HG02571 (cell line): ENCODE results near the gene GRHL3.

Experiments
- ATAC-seq: cut with Tn5 transposase; IDR thresholded peaks from one replicate; pipeline ENCODE4 v1.9.1; 2021; ENCODE audit warnings: mild to moderate bottlenecking, moderate library complexity; ENCODE audit not compliant: unreplicated experiment

Gene GRHL3

DNA sequence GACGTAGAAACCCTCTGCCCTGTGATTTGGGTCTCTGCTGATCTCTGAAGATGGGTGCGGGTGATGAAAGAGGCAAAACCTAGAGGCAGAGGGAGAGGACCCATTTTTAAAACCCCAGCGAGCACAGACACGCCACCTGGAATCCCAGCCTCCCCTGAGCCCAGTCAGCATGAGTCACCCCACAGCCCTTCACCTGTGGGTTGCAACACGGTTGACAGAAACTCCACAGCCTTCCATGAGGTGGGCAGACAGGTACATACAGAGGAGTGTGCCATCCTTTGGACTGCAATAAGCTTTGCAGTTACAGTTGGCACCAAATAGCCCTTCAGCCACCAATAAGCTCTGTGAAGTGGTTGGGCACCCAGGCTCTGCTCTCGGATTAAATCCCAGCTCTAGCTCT, 2.1 kb upstream of the GRHL3 start:
- ATAC-seq, result no peak

- ATAC-seq, result no peak
These were observed 1.1 kb upstream of the GRHL3 start for GRCh38 chr1:24317956-24318614.

GRCh38 chr1:24318615-24319311, 394 bp upstream of the GRHL3 start:
- ATAC-seq, result no peak

GRCh38 chr1:24319962-24320361, 805 bp downstream of the GRHL3 start:
- ATAC-seq, result no peak

DNA sequence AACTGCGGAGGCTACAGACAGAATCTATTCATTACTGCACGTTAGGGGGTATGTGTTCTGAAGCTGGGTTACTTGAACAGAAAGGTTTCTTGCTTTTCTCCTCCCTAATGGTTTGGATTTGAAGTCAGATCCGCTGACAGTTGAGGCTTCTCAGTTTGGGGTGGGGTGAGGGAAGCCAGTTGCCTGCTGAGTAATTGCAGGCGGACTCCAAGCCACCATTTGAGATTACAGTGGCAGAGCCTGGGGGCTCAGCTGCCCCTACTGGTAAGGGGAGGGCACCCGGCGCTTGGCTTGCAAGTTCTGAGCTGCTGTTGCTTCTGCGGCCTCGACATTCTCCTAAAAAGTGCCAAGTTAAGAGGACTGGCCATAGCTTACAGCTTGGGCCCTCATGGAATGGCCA, 2.0 kb downstream of the GRHL3 start:
- no peak for ATAC-seq

DNA sequence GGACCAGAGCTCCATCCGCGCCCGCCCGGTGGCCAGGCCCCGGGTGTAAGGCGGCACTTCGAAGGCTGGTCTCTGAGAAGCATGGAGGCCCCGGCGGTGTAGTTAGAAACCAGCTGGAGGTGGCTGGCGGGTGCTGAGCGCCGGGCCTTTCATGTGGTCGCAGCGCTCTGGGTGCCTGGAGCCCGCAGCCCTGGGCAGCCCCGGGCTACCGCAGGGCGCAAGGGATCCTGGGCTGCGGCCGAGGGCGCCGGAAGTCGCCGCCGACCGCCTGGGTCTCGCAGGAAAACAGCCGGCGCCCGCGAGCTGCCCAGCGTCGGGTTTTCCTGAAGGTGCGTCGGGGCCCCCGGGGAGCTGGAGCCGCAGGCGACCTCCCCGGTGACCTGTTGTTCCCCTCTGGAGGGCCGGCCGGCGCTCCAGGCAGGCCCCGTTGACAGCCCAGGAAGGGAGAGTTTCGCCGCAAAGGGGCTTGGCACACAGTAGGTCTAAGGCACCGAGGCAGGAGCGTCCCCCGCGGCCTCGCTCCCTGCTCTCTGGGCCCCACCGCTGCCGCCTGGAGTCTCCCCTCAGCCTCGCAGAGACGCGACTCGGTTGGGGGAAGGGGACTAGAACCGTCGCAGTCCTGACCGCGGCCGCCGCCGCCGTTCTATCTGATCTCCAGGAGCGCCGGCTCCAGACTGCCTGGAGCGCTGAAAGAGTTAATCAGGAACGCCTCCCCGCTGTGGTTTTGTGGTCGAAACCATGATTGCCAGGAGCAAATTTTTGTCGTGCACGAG, 2.7 kb downstream of the GRHL3 start:
- no peak for ATAC-seq

DNA sequence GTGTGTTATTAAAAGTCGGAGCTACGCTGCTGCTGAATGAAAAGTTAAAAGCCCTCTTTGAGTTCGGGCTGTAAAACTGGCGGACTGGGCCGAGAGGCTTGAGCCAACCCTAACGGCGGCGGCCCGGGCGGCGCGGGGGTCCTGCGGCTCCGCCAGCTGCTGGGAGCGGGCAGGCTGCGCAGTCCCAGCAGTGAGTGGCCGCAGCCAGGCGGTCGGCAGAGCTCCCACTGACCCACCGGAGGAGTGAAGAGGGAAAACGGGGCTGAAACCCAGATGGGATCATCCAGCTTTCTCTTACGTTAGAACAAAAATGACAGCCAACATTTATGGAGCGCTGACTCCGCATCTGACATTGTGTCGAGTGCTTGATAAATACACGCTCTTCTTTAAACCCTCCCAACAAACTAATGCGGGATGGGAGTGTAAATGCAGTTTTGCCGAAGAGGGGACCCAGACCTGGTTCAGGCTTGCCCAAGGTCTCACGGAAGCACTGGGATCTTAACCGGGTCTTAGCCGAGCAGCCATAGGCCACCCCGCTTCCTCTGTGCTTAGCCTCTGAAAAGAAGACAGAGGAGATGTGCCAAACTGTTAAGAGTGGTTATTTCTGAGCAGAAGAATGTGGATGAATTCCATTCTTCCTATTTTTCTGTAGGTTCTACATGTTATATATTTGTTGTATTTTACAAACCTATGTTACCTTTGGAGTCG, 3.5 kb downstream of the GRHL3 start:
- no peak for ATAC-seq

DNA sequence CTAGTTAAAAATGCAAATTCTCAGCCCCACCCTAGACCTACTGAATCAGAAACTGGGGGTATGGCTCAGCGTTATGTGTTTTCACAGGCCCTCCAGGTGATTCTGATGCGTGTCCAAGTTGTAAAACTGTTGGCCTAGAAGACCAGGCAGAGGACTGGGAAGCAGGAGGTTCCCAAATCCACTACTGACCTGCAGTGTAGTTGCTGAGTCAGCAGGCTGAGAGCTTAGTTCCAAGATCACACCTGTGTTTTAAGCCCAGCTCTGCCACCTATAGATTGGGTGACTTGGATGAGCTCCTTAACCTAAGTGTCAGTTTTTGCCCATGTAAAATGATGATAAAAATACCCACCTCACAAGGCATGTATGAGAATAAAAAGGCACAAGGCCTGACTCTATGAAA, 4.1 kb downstream of the GRHL3 start:
- no peak for ATAC-seq

- no peak for ATAC-seq
These were observed 5.7 kb downstream of the GRHL3 start for GRCh38 chr1:24324903-24325302.

GRCh38 chr1:24325587-24326449, 6.7 kb downstream of the GRHL3 start:
- no peak for ATAC-seq

GRCh38 chr1:24327486-24327885, 8.3 kb downstream of the GRHL3 start:
- no peak for ATAC-seq

DNA sequence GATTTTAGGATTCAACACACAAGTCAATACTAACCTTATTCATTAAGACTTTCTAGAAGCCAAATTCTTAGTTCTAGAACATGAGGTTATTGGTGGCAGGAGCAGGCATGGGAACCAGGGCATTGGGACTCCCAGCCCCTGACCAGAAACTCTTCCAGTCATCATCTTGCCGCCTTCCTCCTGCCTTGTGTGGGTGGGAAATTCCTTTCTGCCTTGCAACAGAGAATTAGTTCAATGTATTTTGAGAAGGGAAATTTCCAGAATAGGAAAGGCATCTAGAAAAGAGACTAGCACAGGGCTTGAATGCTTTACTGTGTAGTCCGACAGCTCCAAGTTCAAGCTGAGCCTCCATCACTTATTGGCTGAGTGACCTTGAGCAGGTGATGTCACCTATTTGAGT, 8.7 kb downstream of the GRHL3 start:
- ATAC-seq, result no peak

DNA sequence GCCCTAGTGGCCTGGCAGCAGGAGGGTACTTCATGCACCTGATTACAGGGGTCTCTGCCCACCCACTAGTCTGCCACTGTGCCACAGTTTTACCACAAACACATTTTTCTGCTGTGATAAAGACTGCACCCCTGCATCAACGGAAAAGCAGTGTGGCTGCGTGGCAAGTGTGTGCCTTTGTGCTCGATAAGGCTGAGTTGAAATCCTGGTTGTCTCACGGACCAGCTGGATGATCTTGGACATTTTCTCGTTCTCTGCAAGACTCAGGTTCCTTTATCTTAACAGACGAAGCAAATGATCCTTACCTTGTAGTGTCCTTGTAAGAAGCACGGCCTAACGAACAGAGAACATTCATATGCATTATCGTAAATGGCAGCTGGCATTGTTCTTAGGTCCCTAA, 10.2 kb downstream of the GRHL3 start:
- no peak for ATAC-seq

DNA sequence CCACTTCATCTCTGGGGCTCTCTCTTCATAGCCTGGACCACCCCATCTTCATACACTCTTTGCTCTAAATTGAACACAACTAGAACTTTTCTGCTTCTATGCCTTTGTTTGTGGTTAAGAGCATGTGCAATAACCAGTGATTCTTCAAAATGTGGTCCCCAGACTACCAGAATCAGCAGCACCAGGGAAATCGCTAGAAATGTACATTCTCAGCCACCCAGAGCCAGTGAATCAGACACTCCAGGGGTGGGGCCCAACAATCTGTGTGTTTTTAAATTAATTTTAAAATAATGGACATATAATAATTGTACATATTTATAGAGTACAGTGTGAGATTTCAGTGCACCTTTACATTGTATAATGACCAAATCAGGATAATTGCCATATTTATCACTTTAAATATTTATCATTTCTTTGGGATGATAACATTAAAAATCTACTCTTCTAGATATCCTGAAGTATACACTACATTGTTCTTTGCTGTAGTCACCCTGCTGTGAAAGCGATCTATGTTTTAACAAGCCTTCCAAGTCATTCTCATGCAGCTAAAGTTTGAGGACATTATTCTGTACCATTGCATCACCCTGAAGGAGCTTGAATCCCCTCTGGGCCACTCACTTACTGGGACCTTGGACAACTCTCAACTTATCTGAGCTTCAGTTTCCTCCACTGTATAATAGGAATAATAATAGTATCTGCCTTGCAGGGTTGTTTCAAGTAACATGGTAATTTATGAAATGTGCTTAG, 10.8 kb downstream of the GRHL3 start:
- no peak for ATAC-seq

GRCh38 chr1:24331961-24332673, 13.0 kb downstream of the GRHL3 start:
- no peak for ATAC-seq

DNA sequence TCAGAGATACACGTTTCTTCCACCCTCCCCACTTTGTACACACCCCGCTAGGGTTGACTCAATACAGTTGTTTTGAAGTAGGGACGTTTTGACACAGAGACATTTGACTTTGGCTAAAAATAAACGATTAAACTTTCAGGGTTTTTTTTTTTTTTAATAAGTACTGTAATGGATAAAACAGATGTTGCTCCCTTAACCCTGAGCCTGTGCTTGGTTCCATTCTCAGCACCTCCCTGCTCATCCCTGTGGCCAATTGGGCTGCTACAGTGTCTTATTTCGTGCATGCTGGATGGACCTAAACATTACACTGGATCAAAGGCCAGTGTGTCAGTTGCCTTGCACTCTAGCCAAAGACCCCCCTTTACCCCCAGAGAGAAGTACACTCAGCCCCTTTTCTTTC, 16.9 kb downstream of the GRHL3 start:
- ATAC-seq, result no peak

DNA sequence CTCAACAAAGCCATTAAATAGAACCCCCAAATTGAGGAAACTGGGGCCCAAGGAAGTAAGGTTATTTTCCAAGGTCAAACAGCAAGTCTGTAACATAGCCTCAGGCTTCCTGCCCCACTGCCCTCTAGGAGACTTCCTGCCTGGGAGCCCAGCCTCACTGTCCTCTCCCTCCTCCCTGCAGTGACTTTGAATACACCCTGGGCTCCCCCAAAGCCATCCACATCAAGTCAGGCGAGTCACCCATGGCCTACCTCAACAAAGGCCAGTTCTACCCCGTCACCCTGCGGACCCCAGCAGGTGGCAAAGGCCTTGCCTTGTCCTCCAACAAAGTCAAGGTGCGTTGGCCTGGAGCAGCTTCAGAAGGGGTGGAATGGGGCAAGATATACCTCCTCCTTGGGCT, 18.3 kb downstream of the GRHL3 start:
- ATAC-seq, result no peak

DNA sequence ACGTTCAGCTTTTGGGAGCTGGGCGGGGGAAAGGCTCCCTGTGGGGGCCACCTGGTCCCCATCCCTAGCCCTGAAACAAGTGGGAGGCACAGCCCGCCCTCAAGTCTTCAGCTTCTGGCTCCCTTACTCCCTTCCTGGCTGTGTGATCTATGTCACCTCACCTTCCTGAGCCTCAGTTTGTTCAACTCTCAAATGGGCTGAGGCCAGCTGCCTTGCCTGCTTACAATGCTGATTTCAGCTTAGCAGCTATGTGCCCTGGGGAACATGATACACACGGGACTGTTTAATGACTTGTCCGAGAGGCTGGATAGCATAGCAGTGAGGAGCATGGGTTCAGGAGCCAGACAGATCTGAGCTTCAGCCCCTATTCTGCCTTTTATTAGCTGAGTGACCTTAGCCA, 19.3 kb downstream of the GRHL3 start:
- ATAC-seq, result no peak

GRCh38 chr1:24339996-24340395, 20.8 kb downstream of the GRHL3 start:
- ATAC-seq, result no peak
